Measurements from ENCODE around the gene ARF3. TPM values are rescaled to one million over a fixed set of nuclear protein-coding genes. Genes with fewer than 3 reads are reported as not detected.

Gene ARF3
- total RNA-seq: 83.0 and 115 TPM in 2 replicates

DNA sequence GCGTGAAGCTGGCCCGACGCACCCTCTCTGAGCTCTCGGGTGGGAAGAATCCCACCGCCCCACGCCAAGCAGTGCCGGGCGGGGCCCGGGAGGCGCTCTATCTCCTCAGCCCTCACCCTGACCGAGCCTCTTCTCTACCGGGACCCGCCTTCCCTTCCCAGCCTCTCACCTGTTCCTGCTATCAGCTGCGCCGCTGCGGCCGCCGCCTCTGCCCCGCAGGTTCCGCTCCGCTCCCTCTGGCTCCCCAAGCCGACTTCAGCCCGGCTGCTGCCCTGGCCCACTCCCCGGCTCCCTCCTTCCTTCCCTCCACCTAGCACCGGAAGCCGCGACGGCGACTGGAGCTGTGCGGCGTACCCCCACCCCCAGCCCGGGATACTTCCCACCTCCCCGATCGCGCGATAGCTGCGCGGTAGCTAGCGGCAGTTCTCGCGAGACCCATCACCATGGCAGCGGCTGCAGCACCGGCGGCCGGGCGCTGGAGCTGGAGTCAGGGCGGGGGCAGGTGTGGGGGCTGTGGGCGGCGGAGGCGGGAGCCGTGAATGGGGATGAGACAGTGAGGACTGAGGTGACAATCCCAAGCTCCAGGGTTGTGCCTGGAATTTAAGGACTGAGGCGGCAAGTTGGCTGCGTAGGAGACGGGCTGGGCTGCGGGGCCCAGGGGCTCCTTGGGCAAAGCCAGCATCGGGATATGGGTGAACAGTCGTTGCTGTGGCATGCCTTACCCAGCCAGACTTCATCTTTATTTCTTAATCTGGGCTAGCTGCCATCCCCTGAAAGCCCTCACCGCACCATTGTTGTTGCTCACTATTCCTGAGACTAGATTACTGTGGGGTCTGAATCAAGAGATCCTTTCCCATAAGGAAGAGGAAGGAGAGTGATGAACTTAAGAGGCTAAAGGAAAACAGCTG, at the start of gene ARF3:
Gene ARF3, minus strand, starts transcription at position 347 of the 908 bp plus-strand sequence. CDS start 16,392 bp downstream, outside the sequence.

DNA sequence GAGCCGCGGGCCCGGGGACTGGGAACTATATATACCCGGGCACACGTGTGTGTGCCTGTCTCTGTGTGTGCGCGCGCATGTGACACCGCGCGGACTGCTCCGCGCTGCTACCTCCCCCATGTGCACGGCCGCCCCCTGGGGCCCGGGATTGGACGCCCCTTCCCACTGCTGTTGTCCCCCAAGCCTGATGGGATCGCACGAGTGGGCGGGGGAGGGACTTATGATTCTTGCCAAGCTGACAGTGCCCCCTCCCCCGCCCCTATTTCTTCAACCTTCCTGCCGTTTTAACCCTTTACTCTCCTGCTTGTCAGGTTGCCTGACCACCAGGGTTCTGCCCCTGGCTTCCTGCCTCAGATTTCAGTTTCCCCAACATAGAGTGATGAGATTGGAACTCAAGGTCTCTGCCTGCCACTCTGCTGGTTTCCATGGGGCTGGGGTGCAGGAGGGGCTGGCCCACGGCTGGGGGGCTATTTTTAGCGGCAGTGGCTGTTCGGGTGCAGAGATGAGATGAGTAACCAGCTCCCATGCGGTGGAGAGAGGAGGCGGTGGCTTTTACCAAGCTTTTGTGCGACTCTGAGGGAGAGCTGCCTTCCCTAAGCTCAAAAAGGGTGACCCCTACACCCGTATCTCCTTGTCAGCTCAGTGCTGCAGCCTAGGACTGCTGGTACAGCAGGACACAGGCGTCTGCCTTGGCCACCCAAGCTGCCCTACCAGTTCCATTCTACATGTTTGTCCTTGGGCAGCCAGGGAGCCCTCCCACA, 42.3 kb upstream of the ARF3 start, which contains the start of gene DDN:
Gene DDN, minus strand, starts transcription at position 5 of the 761 bp plus-strand sequence. CDS start 88 bp downstream, outside the sequence.

GRCh38 chr12:48978291-48978740, 21.0 kb upstream of the ARF3 start, which contains the start of gene WNT1:
WNT1 (plus strand) TSS chr12:48978322; CDS start chr12:48978651, 329 bp downstream.

DNA sequence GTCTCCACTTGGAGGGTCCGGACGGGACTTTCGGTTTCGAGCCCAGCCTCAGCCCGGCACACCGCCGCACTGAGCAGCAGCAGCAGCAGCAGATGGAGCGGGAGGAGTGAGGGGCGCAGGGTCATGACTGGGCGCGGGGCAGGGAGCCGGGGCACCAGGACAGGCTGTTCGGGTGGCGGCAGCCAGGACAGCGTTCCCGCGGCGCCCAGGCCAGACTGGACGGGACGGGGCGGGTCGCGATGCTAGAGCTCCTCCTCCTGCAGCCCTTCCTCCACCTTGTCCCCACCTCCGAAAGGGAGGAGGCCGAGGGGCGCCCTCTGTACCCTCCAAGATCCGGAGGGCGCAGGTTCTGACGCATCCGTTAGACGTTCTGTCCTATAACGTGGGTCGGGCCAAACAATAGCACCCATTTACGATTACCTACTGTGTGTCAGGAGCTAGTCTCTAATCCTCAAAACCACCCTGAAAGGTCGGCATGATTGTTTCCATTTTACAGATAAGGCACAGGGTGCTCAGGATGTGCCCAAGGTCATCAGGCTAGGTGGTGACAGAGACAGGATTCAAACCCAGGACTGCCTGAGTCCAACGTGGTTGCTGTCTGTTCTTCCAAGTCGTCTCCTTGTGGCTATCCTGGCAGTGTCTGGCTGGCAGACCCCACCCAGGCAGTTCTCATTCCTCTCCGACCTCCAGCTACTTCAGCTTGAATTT, 31.8 kb downstream of the ARF3 start, which contains the start of gene FKBP11:
Gene FKBP11, minus strand, starts transcription at position 189 of the 708 bp plus-strand sequence. Its CDS starts 64 bp downstream, at position 125.

Small RNA genes lying within 50 kb of the gene (small RNA-seq; reads per million reads assigned to genes)
- gene AC073610.1 (not detected), gene RNU6-600P (not detected), gene RNU6-940P (not detected)

Other genes with a start within 250 kb of the ARF3 start
- 34.9 and 43.1 TPM in 2 replicates for gene CCNT1, start 240.8 kb downstream of the ARF3 start, total RNA-seq
- gene ADCY6, start 168.4 kb downstream of the ARF3 start, total RNA-seq: 30.6 and 40.2 TPM in 2 replicates
- 26.1 and 34.0 TPM in 2 replicates for gene CACNB3, start 139.0 kb downstream of the ARF3 start, total RNA-seq
- gene DDX23, start 105.3 kb downstream of the ARF3 start, total RNA-seq: 51.7 and 63.4 TPM in 2 replicates
- 3.9 TPM in 2 replicates for gene RND1, start 91.6 kb downstream of the ARF3 start, total RNA-seq
- 19.1 and 23.8 TPM in 2 replicates for gene FKBP11, start 32.0 kb downstream of the ARF3 start, total RNA-seq
- gene WNT10B, start 14.2 kb upstream of the ARF3 start, total RNA-seq: 0.10 and 0.33 TPM in 2 replicates
- not detected in 2 replicates for gene WNT1, start 20.8 kb upstream of the ARF3 start, total RNA-seq
- 0.19 and 0.65 TPM in 2 replicates for gene DDN, start 41.9 kb upstream of the ARF3 start, total RNA-seq
- 58.9 and 74.1 TPM in 2 replicates for gene PRKAG1, start 61.3 kb upstream of the ARF3 start, total RNA-seq
- gene KMT2D, start 103.3 kb upstream of the ARF3 start, total RNA-seq: 45.7 and 68.0 TPM in 2 replicates
- gene RHEBL1, start 112.5 kb upstream of the ARF3 start, total RNA-seq: 0.33 and 1.3 TPM in 2 replicates
- gene DHH, start 137.3 kb upstream of the ARF3 start, total RNA-seq: 1.9 and 2.3 TPM in 2 replicates
- 72.9 and 91.5 TPM in 2 replicates for gene LMBR1L, start 153.4 kb upstream of the ARF3 start, total RNA-seq
- gene TUBA1B, start 173.9 kb upstream of the ARF3 start, total RNA-seq: 1,955 and 2,646 TPM in 2 replicates
- gene TUBA1A, start 231.6 kb upstream of the ARF3 start, total RNA-seq: 1,351 and 1,541 TPM in 2 replicates

Data from vein endothelial cell (primary cell).